Smooth muscle cell of the brain vasculature (primary cell): ENCODE measurements around the gene BABAM2.
A peak's percentile ranks its signal among the peaks of the same experiment; 100 is the strongest.
"Not testable (repeated sequence)": the region's sequence is repeated elsewhere in the genome, so short reads cannot be mapped to it uniquely, and the experiment has no call there.

Experiments used
- DNase-seq: peaks from one replicate; pipeline ENCODE4 v3.0.0-alpha.2; 2012; ENCODE audit warnings: low read depth, low spot score

BABAM2 gene

DNA sequence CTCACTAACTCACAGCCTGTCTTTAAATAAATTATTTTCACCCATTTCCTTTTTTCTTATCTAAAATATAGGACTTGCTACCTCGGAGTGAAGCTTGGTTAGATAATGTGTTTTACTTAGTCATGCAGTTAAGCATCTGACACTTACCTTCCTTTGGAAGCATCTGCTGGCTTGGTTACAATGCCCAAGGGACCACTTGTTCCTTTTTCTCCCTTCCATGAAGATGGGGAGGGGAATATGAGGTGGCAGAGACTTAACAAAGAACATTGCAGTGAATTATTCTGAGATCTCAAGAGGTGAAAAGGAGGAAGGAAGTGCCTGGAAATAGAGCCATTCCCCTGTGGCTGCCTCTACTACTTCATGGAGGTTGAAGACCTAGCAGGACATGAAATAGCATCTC is 356.8 kb downstream of the BABAM2 start:
- DNase-seq = no peak

DNA sequence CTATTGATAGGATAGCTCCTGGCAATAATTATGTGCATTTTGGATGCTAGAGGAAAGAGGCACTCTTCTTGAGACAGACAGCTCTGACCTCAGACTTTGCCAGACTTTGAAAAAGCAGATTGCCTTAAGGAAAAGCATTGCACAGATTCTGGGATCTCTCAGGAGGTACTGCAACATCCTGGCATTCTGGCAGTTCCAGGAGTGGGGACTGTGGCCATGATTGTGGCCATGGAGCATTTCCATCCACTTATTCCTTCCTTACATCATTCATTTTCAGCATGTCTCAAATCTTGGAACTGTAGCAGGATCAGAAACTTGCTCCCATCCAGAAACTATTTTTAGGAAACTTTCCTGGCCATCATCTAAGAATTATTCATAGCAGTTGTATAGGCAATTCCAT is 357.2 kb downstream of the BABAM2 start:
- no peak for DNase-seq

DNA sequence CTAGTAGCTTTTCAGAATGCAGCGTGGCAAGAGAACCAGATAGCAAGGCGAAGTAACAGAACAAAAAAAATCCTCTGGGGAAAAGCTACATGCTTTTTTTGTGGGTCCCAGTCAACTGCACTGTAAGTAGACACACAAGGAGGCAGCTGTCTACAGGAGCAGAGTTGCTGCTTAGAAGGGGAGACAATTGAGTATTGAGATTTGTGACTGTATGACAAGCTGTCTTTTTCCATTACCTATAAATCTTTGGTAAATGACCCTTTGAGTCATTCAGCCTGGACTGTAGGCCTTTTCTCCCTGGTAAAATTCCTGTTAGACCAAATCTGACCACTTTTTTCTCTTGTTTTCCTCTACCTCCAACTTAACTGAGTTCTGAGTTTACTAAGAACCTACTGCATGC is 358.0 kb downstream of the BABAM2 start:
- DNase-seq = no peak

GRCh38 chr2:28250006-28250405 is 359.5 kb downstream of the BABAM2 start:
- peak; percentile 64 for DNase-seq

- DNase-seq = no peak
These were observed 360.8 kb downstream of the BABAM2 start for GRCh38 chr2:28251337-28251736.

DNA sequence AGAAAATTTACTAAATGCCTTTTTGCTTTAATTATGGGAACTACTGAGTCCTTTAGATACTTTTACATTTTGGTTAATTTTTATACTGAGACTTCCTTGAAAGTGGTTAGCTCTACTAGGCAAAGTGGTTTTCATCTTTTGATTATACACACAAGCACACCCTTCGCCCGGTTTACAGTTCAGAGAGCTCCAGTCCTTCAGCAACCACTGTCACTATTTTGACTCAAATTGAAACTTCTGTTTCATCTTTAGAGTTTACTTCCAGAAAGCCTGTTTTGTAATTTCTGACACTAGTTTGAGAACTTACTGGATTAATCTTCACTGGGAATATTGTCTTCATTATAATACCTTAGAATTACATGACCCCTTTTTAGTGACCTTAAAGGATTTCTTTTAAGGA is 361.8 kb downstream of the BABAM2 start:
- DNase-seq = no peak

GRCh38 chr2:28253543-28253942 is 363.0 kb downstream of the BABAM2 start:
- no peak for DNase-seq

DNA sequence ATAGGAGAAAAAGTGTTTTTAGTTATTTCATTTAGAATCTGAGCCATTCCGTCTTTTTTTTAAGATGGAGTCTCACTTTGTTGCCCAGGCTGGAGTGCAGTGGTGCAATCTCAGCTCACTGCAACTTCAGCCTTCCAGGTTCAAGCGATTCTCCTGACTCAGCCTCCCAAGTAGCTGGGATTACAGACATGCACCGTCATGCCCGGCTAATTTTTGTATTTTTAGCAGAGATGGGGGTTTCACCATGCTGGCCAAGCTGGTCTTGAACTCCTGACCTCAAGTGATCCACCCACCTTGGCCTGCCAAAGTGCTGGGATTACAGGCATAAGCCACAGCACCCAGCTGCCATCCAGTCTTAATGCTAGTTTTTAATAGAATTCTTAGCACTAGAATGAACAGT is 364.7 kb downstream of the BABAM2 start:
- not testable (repeated sequence) for DNase-seq

- DNase-seq = no peak
These were observed 366.7 kb downstream of the BABAM2 start for GRCh38 chr2:28257182-28257581.

- not testable (repeated sequence) for DNase-seq
These were observed 368.7 kb downstream of the BABAM2 start for GRCh38 chr2:28259226-28259625.

DNA sequence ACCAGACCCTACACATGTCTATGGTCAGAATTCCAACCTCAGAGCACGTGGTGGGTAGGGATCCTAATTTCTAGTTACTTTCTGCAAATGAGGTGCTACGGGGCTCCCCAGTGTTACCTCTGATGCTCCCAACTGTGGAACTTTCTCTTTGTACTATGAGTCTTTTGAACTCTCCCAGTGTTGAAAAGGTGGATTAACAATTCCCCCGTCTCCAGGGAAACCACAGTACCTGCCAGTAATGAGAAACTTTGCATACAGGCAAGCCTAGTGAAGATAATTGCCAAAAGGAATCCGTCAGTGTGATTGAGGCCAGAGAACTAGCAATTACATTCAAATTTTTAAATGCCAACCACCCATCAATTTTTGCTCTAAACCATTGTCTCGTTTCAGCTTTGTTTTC is 373.2 kb downstream of the BABAM2 start:
- DNase-seq = no peak

- no peak for DNase-seq
These were observed 376.8 kb downstream of the BABAM2 start for GRCh38 chr2:28267282-28267681.

GRCh38 chr2:28268386-28268785 is 377.9 kb downstream of the BABAM2 start:
- DNase-seq = no peak

- DNase-seq = no peak
These were observed 378.7 kb downstream of the BABAM2 start for GRCh38 chr2:28269019-28269784.

- DNase-seq = no peak
These were observed 380.1 kb downstream of the BABAM2 start for GRCh38 chr2:28270456-28271152.

DNA sequence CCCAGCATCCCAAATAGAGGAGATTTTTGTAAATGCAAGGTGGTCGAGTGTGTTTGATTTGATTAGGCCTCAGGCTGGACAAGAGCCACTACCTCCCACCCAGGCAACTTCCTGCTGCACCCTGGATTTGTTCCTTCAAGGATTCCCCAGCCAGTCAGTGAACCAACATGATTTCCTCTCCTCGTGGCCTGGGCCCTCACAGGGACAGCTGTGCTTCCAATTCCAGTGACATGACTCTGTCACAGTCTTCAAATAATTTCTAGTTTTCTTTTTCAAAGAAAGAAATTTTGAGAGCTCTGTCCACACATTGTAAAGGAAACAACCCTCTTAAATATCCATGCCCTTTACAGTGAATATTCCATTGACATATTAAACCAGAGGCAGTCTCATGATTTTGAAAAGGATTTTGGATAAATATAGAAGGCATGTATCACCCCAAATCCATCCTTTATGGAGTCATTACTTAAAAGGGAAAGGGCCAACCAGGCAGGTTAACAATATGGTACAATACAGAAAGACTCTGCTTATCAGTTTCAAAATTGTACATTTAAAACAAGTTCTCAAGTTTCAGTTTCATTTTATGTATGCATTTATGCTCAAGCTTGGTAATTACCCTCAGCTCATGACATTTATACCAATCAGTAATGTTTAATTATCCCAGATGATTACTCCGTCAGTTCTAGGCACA is 380.8 kb downstream of the BABAM2 start:
- no peak for DNase-seq

GRCh38 chr2:28271919-28272250 is 381.4 kb downstream of the BABAM2 start:
- DNase-seq = no peak

DNA sequence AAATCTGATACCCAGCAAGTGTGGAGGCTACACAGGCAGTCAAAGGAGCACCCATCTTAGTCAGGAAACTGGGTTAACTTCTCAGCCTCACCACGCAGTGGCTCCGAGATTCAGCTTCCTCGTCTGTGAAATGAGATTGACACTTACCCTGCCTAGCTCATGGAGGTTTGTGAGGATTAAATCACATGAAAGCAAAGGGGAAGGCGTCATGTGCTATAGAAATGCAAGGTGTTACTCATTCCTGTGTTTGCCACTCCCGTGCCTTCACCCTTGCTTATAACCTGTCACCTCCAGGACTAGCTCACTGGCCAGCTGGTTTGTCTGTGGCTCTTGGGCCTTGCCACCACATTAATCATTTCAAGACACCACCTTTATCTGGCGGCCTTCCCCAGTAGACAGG is 383.2 kb downstream of the BABAM2 start:
- no peak for DNase-seq

- DNase-seq = peak; percentile 94
These were observed 384.6 kb downstream of the BABAM2 start for GRCh38 chr2:28274911-28275685.

DNA sequence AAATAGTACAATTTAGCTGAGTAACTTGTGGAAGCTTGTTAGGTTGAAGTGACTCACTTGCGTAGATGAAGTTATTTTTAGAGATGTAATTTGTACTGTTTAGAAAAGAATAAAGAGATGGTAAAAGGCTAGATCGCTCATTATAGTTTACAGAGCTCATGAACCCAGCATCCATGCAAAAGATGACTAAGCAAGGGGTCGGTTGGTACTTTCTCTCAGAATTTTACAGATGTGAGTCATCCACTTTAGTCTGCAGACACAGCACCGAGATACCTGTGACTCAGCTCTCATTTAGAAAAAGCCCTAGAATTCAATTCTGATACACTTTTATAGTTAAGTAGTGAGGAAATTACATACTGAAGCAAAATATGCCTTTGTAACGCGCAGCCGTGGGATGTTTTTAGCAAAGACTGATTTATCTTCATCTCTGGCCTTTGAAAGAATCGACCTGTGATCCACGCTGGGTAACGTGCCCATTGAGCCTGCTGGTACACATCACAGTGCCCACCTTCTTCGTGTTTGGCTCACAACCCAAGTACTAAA is 385.6 kb downstream of the BABAM2 start:
- peak; percentile 68 for DNase-seq

DNA sequence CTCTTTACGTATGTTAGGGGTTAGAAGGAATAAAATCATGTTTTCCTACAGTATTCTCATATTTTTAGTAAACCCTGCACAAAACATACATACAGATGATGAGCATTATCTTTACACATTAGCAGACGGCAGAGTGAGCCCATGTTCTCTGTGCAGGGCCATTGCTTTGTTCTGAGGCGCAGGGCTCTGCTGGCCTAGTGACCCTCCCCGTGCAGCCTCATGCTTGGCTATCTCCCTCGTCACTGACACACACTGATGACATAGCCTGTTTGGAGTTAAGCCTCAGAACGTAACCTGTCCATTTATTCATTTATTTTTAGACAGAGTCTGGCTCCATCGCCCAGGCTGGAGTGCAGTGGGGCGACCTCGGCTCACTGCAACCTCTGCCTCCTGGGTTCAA is 386.3 kb downstream of the BABAM2 start:
- DNase-seq = no peak

DNA sequence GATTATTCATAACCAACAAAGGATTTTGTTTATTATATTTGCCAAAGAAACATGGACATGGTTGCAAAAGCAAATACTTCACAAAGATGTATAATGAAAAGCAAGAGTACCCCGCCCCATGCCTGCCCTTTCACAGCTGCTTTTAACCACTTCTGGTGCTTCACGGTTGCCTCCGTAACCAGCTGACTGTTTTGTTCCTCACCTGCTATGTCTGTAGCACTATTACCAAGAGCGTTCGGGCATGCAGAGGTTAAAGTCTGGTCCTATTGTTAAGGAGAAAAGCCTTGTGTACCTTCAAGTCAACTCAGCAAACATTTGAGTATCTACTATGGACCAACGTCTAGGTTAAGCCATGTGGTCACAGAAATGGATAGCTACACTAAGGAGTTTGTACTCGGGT is 386.9 kb downstream of the BABAM2 start:
- no peak for DNase-seq
